Brain pericyte (primary cell): ENCODE results near the gene SSB.
"Not testable (repeated sequence)": the region's sequence is repeated elsewhere in the genome, so short reads cannot be mapped to it uniquely, and the experiment has no call there.

ENCODE experiments used
- DNase-seq: peaks from one replicate; pipeline ENCODE4 v3.0.0-alpha.2; 2012; ENCODE audit warnings: low read depth, low spot score

Gene SSB

DNA sequence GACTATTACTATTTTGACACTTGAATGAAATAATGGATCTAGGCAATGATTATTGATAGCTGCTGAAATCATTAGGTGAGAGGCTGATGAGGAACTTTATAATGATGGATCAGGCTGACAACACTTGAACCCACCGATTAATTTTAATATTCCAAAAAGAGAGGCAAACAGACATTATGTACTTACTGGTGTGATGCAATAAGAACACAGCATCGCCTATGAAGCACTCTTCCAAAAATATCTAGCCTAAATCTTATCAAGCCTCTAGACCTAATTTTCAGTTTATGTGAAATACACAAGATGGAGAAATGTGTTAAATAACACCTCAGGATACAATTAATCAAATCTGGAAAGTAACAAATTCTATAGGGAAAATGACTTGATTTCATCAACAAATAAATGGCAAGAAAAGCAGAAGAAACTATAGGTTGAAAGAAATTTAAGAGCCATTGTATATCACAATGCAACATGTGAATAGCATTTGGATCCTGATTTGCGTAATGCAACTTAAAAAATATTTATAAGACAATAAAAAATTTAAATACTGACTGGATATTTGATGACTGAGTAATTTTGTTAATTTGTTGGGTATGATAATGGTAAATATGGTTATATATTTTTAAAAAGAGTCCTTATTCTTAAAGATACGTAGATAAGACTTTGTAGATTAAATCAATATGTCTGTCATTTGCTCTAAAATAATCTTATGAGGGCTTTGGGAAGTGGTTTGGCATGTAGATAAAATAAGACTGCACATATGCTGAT lies 17.2 kb upstream of the SSB start:
- DNase-seq = no peak

DNA sequence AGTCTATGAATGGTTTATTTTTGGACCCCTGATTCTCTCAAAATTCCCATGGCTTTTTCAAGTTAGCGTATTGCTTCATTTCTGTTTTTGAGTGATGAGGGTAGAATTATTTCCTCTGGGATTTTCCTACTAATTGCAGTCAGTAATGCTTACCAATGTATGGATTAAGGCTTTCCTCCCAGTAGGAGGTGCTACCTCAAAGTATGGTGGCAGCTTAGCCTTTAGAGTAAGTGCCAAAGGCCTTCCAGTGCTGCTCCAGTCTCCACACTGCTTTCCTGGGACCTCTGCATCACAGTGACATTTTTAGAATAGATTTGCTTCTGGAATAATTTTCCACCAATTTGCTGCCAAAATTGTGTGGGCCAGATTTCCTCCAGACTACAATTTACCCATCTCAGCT lies 16.2 kb upstream of the SSB start:
- no peak for DNase-seq

- DNase-seq = no peak
Measured at GRCh38 chr2:169790581-169790980, 8.1 kb upstream of the SSB start.

- DNase-seq = no peak
Measured at GRCh38 chr2:169795181-169795580, 3.5 kb upstream of the SSB start.

GRCh38 chr2:169796441-169796840 lies 2.2 kb upstream of the SSB start:
- no peak for DNase-seq

DNA sequence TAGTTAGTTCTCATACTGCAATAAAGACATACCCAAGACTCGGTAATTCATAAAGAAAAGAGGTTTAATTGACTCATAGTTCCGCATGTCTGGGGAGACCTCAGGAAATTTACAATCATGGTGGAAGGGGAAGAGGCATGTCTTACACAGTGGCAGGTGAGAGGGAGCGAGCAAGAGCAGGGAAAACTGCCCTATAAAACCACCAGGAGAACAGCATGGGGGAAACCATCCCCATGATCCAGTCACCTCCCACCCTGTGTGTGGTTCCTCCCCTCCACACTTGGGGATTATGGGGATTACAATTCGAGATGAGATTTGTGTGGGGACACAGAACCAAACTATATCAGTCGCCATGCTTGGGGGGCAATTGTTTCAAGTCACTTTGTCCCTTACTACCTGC lies 1.1 kb upstream of the SSB start:
- DNase-seq = no peak

DNA sequence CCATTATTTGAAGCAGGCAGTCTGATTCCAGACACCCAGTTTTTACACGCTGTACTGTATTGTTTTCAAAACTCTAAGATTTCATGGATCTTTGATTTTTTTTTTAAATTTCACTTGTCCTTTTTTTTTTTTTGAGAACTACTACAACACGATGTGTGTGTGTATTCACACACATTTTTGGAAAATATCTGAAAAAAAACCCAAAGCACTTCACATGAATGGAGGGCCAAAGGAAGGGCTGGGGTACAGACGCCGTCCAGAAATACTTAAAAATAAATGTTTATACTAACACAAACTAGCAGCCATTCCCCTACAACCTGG lies 314 bp upstream of the SSB start:
- no peak for DNase-seq

- DNase-seq = no peak
Measured at GRCh38 chr2:169803480-169803879, 4.8 kb downstream of the SSB start.

DNA sequence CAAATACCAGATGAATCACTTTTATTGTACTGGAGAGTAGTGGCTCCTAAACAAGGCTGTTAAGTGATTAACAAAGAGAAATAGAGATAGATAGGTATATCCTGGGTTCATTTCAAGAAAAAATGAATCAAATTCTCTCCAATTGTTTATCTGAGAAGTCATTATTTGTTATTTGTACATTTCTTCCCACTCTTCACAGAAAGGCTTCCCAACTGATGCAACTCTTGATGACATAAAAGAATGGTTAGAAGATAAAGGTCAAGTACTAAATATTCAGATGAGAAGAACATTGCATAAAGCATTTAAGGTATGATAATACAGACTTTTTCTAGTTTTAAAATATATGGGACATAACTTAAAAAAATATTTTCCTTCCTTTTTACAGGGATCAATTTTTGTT lies 7.9 kb downstream of the SSB start:
- no peak for DNase-seq

DNA sequence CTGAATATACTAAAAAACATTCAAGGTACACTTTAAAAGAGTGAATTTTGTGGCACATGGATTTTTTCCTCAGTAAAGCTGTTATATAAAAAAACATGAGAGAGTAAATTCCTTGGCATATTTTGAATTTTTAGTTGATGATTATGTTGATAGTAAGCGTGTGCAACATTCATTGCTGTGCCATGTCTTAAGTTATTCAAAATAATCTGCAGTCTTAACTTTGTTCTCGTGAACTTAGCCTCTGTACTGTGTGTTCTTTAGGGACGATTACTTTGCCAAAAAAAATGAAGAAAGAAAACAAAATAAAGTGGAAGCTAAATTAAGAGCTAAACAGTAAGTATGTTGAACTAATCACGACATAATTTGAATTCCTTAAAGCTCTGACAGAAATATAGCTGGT lies 9.6 kb downstream of the SSB start:
- DNase-seq = no peak

DNA sequence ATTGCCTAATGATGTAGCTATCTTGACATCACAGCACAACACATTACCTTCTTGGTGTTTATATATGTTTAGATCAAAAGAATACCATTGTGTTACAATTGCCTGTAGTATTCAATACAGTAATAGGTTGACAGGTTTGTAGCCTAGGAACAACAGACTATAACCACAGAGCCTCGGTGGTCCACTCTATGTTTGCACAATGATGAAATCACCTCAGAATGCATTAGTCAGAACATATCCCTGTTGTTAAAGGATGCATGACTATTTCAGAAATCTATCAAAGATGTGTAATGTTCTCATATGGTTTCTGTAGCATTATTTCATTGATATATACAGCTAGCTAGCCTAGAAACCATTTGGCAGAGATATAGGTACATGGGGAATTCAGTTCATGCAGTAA lies 17.2 kb downstream of the SSB start:
- peak; percentile 31 for DNase-seq

DNA sequence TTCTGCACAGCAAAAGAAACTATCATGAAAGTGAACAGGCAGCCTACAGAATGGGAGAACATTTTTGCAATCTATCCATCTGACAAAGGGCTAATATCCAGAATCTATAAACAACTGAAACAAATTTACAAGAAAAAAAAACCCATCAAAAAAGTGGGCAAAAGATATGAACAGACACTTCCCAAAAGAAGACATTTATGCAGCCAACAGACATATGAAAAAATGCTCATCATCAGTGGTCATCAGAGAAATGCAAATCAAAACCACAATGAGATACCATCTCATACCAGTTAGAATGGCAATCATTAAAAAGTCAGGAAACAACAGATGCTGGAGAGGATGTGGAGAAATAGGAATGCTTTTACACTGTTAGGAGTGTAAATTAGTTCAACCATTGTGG lies 18.3 kb downstream of the SSB start:
- not testable (repeated sequence) for DNase-seq

DNA sequence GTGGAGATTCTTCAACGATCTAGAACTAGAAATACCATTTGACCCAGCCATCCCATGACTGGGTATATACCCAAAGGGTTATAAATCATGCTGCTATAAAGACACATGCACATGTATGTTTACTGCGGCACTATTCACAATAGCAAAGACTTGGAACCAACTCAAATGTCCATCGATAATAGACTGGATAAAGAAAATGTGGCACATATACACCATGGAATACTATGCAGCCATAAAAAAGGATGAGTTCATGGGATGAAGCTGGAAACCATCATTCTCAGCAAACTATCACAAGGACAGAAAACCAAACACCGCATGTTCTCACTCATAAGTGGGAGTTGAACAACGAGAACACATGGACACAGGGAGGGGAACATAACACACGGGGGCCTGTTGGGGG lies 18.7 kb downstream of the SSB start:
- DNase-seq = not testable (repeated sequence)

- DNase-seq = no peak
Measured at GRCh38 chr2:169818241-169818640, 19.6 kb downstream of the SSB start.

GRCh38 chr2:169819106-169819505 lies 20.4 kb downstream of the SSB start:
- DNase-seq = no peak

DNA sequence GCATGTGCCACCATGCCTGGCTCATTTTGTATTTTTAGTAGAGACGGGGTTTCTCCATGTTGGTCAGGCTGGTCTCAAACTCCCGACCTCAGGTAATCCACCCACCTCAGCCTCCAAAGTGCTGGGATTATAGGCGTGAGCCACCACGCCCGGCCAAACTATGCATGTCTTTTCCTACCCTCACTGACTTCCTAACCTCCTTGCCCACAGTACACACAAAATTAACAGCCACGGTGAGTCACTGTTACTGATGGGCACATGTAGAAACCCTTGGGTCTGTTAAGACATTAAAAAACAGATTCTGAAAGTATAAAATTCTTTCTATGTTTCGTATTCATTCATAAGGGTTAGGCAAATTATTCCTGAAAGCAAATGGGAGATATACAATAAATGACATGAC lies 21.4 kb downstream of the SSB start:
- not testable (repeated sequence) for DNase-seq

DNA sequence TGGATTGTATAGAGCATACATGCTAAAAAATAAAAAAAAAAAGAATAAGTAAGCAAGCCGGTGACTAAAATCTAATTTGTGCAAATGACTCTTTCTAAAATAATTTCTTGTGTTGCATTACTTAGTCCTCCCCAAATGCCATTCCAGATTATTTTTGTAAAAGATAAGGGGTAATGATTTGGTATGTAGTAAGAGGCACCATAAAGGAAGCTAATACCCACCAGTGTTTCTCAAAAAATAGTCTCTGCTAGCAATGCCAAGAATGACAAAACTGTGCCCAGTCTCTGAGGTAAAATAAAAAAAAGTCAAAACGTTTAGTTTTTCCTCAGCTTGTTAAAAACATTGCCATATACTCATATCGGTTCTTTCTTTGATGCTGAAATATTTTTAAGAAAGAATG lies 23.4 kb downstream of the SSB start:
- no peak for DNase-seq

- no peak for DNase-seq
Measured at GRCh38 chr2:169822785-169823392, 24.2 kb downstream of the SSB start.

GRCh38 chr2:169823996-169824372 lies 25.3 kb downstream of the SSB start:
- no peak for DNase-seq

DNA sequence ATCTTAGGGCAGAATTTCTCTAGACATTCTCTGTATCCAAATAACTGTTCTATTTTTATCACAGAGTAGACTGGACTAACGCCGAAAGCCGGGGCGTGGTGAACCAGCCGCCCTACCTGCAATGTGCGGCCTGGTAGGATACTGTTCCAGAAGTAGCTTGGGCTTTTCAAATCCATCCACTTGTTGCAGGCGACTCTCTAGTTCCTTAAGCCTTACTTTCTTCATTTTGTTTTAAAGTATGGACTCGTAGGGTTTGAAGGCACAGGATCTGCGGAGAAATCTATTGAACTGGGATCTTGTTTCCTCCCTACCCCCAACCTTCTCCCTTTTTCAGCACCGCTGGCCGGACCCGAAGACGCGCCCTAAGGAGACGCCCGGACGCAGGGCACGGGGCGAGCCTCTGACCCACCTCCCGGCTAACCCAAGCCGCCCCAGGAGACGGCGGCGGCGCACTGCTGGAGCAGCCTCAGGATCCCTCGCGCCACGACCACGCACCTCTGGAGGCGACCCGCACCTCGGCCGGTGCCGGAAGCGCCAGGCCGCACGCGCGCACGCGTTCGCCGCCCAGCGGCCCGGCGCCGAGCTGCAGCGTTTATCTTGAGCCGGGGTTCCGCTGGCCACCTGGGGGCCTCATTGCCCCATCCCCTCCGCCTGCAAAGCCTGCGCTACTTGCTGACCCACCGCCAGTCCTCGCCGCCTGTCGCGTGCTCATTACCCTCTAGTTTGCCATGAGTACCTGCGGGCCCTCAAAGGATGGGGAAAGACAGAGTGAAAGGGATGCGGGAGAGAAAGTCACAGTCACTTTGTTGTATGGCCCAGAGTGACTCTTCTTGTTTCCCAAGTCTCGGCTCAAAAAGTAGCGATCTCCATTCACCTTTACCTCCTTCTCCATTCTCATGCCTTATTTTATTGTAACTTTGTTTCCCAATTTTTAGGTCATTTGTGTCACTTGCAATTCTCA lies 26.0 kb downstream of the SSB start, which contains the start of gene METTL5:
Gene METTL5 (minus strand): TSS at position 533 of the 961 bp plus-strand sequence. CDS start 308 bp downstream, at position 225.
- peak; percentile 20 for DNase-seq

GRCh38 chr2:169827272-169828140 lies 28.8 kb downstream of the SSB start, which contains the start of gene UBR3:
TSS of gene UBR3 (plus strand) at chr2:169827454. CDS start at chr2:169827508, 54 bp downstream.
- DNase-seq = peak; percentile 67
